Ovary (tissue), 10 donors: ENCODE results near the gene RAPGEFL1. TPM values are rescaled to one million over a fixed set of nuclear protein-coding genes. Genes with fewer than 3 reads are reported as not detected.

Experiments
- DNase-seq, 5 donors: peaks; one replicate each; pipeline ENCODE4 v3.0.0-alpha.2; 2019 to 2020
- H3K27ac ChIP-seq, 2 donors: fragments of 200-600 bp; one replicate each; pipeline versions ENCODE4 v1.5.1 to v1.8.0; 2019 to 2022
- H3K27me3 ChIP-seq: fragments of 200-600 bp; one replicate; pipeline ENCODE4 v1.8.0; 2022
- H3K36me3 ChIP-seq: fragments of 200-600 bp; sonication (generic); one replicate; pipeline ENCODE4 v1.5.1; 2019
- H3K4me1 ChIP-seq: one replicate; pipeline ENCODE4 v1.8.1; 2013; ENCODE audit warnings: mild to moderate bottlenecking, moderate library complexity; ENCODE audit not compliant: insufficient read depth
- H3K4me3 ChIP-seq: fragments of 200-600 bp; sonication (generic); one replicate; pipeline ENCODE4 v1.5.1; 2017
- H3K9me3 ChIP-seq, 2 donors: fragments of 200-600 bp in 1 of 2; sonication (generic) in 1 of 2; one replicate each; pipeline versions ENCODE4 v1.5.1 to v1.8.1; 2013 to 2019; ENCODE audit warnings: mild to moderate bottlenecking in 1 of 2, moderate library complexity in 1 of 2
- CTCF ChIP-seq, 3 donors: fragments of 450-650 bp in 2 of 3; fragments of 200-600 bp in 1 of 3; IDR thresholded peaks; one replicate each; pipeline versions ENCODE4 v1.5.1 to v1.8.0; 2016 to 2022; ENCODE audit warnings: antibody characterized with exemption in 3 of 3, mild to moderate bottlenecking in 1 of 3
- EP300 ChIP-seq: sonication (generic); formaldehyde crosslinking; IDR thresholded peaks from one replicate; pipeline ENCODE4 v1.6.1; 2017; ENCODE audit warnings: antibody characterized with exemption
- POLR2A ChIP-seq: fragments of 450-650 bp; IDR thresholded peaks from one replicate; pipeline ENCODE4 v1.6.1; 2017; ENCODE audit warnings: antibody characterized with exemption, mild to moderate bottlenecking, moderate library complexity
- WGBS, 3 donors: extraction: QIAGEN DNeasy Blood & Tissue Kit in 1 of 3; methylation state at CpG; one replicate each; pipeline versions ENCODE4 v1.1.5 to v1.1.7; 2013 to 2017; 5-methylcytosine and 5-hydroxymethylcytosine counted together
- intact Hi-C, 4 donors: fragments of 100-400 bp; cut with DNase I; formaldehyde crosslinking; loops; one replicate each; pipeline versions ENCODE4 v1.11.0 to v1.15.1; 2022 to 2023
- long read RNA-seq, 3 donors: library from polyadenylated mRNA in 2 of 3; unstranded in 2 of 3; transcript quantifications; one replicate each; pipeline ENCODE4 v2.0.0 and lab custom pipeline, GENCODE V29; 2021 to 2026
- polyA plus RNA-seq, 2 donors: library from polyadenylated mRNA; stranded (reverse); fragments of 200-250 nt in 1 of 2; fragments of 350-450 nt in 1 of 2; fragmentation: Illumina TruSeq in 1 of 2; extraction: RNeasy Lipid Tissue Mini Kit (QIAGEN cat#74804) in 1 of 2; gene quantifications; one replicate each; pipeline ENCODE4 v1.2.3, GENCODE V29; 2013 to 2014
- total RNA-seq, 7 donors: library from RNA; depleted of rRNA in 2 of 7; stranded (reverse); fragments of >200 nt in 2 of 7; fragmentation: NEBNext Ultra II Directional in 3 of 7; extraction: Animal tissue kit (Norgen Biotek cat#: 25700) in 3 of 7; gene quantifications; one replicate each; pipeline versions ENCODE4 v1.1.0 to v1.2.4, GENCODE V29; 2016 to 2023
- donor health status: DM: no; HTN: no; CAD: no; lungs with moderate emphysema.
- donor health status: DM: no; HTN: no; CAD: no.
- donor health status: Bipolar disorder and iron deficiency.
- donor health status: DM: yes; HTN: yes; CAD: no.
- donor health status: DM: no; HTN: no; CAD: no.
- donor health status: DM: yes; HTN: yes; CAD: no.

Gene RAPGEFL1
- total RNA-seq (1 to 10 TPM; 3.6 to 9.1 (median 6.4) TPM), polyA plus RNA-seq (1 to 10 TPM; 1.4 to 2.3 TPM)
- long read RNA-seq, donor 1, partial matches to known transcripts = 0 of 2 reads
- long read RNA-seq, donor 1, other reads (novel, unspliced or antisense) = 2 of 2 reads
- long read RNA-seq, donor 2, full-length matches to known transcripts = 3 of 3 reads
- long read RNA-seq, donor 2, partial matches to known transcripts = 0 of 3 reads
- long read RNA-seq, donor 2, other reads (novel, unspliced or antisense) = 0 of 3 reads
- long read RNA-seq, donor 3, partial matches to known transcripts = 1 of 1 reads
- long read RNA-seq, donor 3, other reads (novel, unspliced or antisense) = 0 of 1 reads

GRCh38 chr17:40177275-40177874 is at the start of gene RAPGEFL1:
TSS of gene RAPGEFL1 (plus strand) at chr17:40177470. CDS start at chr17:40177862, 392 bp downstream.
- no peaks in the 10 kb centered on the region for H3K4me1 ChIP-seq
- H3K27ac ChIP-seq = no peak within 1 kb of the TSS
- no peaks in the 10 kb centered on the region for H3K36me3 ChIP-seq
- DNase-seq = peak; percentile 71 to 85 (median 74)
- no peaks in the 10 kb centered on the region for H3K27me3 ChIP-seq
- no peaks in the 10 kb centered on the region for H3K9me3 ChIP-seq
- peak within 1 kb of the TSS; percentile 41 for H3K4me3 ChIP-seq
- TF ChIP-seq POLR2A = no peak
- no peak for TF ChIP-seq CTCF (IDR thresholded peaks at IDR 0.05)
- no peak for TF ChIP-seq EP300
- WGBS, 3 donors = 0 to 2% (median 1%) methylated on average over 48 to 57 of the region's 57 CpGs
- intact Hi-C loops = loop anchor here in 1 of 4 donors (10.0 kb wide), 1 partner anchor 143 kb away; no protein-coding TSS in a partner anchor

- Histone ChIP-seq H3K27ac (no peak overlapping the region), H3K9me3 (no peaks in the 10 kb centered on the region), H3K36me3 (no peaks in the 10 kb centered on the region), H3K27me3 (no peaks in the 10 kb centered on the region), H3K4me1 (peaks cover 3% of the 10 kb centered on the region), H3K4me3 (no peak overlapping the region)
- intact Hi-C loops = no loop called here
- 66 to 68% (median 67%) methylated on average over 5 of the region's 5 CpGs for WGBS, 3 donors
- DNase-seq = no peak
- TF ChIP-seq EP300 = no peak
Measured at GRCh38 chr17:40129498-40129897, 47.8 kb upstream of the RAPGEFL1 start.

GRCh38 chr17:40130352-40131042 is 46.8 kb upstream of the RAPGEFL1 start:
- no peaks in the 10 kb centered on the region for H3K36me3 ChIP-seq
- H3K27ac ChIP-seq = no peak overlapping the region
- no peaks in the 10 kb centered on the region for H3K4me1 ChIP-seq
- WGBS, 3 donors = 82 to 84% (median 84%) methylated on average over 7 of the region's 7 CpGs
- H3K4me3 ChIP-seq = no peak overlapping the region
- TF ChIP-seq POLR2A (no peak), EP300 (no peak), CTCF (IDR thresholded peaks at IDR 0.05) (no peak)
- intact Hi-C loops = loop anchor here in 1 of 4 donors (2.0 kb wide), 1 partner anchor 54 kb away; no protein-coding TSS in a partner anchor
- no peaks in the 10 kb centered on the region for H3K27me3 ChIP-seq
- no peak for DNase-seq
- no peaks in the 10 kb centered on the region for H3K9me3 ChIP-seq

GRCh38 chr17:40134184-40134583 is 43.1 kb upstream of the RAPGEFL1 start:
- no peak for TF ChIP-seq EP300
- TF ChIP-seq CTCF (IDR thresholded peaks at IDR 0.05) = no peak
- TF ChIP-seq POLR2A = no peak
- 65 to 70% (median 66%) methylated on average over 7 of the region's 7 CpGs for WGBS, 3 donors
- no peak for DNase-seq
- H3K9me3 ChIP-seq = no peaks in the 10 kb centered on the region
- no peaks in the 10 kb centered on the region for H3K27me3 ChIP-seq
- H3K27ac ChIP-seq = no peak overlapping the region
- H3K4me3 ChIP-seq = no peak overlapping the region
- H3K4me1 ChIP-seq = no peaks in the 10 kb centered on the region
- intact Hi-C loops = no loop called here
- H3K36me3 ChIP-seq = no peaks in the 10 kb centered on the region
